Measurements from ENCODE around the gene WDR90. TPM values are rescaled to one million over a fixed set of nuclear protein-coding genes. Genes with fewer than 3 reads are reported as not detected.
A peak's percentile ranks its signal among the peaks of the same experiment; 100 is the strongest.

Gene WDR90
- total and polyA plus RNA-seq, 3 donors from 2014 or later, result 102 to 195 (median 155) TPM

- H3K36me3 ChIP-seq (ENCODE audit: low read depth, missing control alignments), result no peaks in the 10 kb centered on the region
- DNase-seq, result peak; percentile 80
- WGBS, 2 donors, result 22 to 30% methylated on average over 11 to 12 of the region's 12 CpGs
- H3K4me1 ChIP-seq, result peaks cover 24% of the 10 kb centered on the region
- H3K27me3 ChIP-seq, result no peaks in the 10 kb centered on the region
- H3K27ac ChIP-seq, result no peak overlapping the region
- intact Hi-C loops (cut with DNase I; ENCODE audit: low total_unique reads), result no loop called here
- H3K4me3 ChIP-seq, result no peak overlapping the region
- TF ChIP-seq POLR2A (IDR thresholded peaks at IDR 0.05) (no peak), CTCF (IDR thresholded peaks at IDR 0.05) (no peak)
- H3K9me3 ChIP-seq, result no peaks in the 10 kb centered on the region
Measured at GRCh38 chr16:716200-716568, 67.0 kb downstream of the WDR90 start.

- H3K4me3 ChIP-seq, result no peak overlapping the region
- DNase-seq, result no peak
- H3K36me3 ChIP-seq (ENCODE audit: low read depth, missing control alignments), result no peaks in the 10 kb centered on the region
- peaks cover 29% of the 10 kb centered on the region for H3K4me1 ChIP-seq
- no peak overlapping the region for H3K27ac ChIP-seq
- intact Hi-C loops (cut with DNase I; ENCODE audit: low total_unique reads), result no loop called here
- WGBS, 2 donors, result 90 to 97% methylated on average over 11 to 29 of the region's 29 CpGs
- TF ChIP-seq POLR2A (IDR thresholded peaks at IDR 0.05) (no peak), CTCF (IDR thresholded peaks at IDR 0.05) (no peak)
- H3K9me3 ChIP-seq, result no peaks in the 10 kb centered on the region
- no peaks in the 10 kb centered on the region for H3K27me3 ChIP-seq
Measured at GRCh38 chr16:716768-717325, 67.7 kb downstream of the WDR90 start.

Other genes starting within 250 kb of the WDR90 start
- 10 to 100 TPM; 52.2 to 56.1 TPM for gene DECR2, start 247.5 kb upstream of the WDR90 start, total RNA-seq
- 33.2 TPM for gene DECR2, start 247.5 kb upstream of the WDR90 start, polyA plus RNA-seq (ENCODE audit: insufficient read depth, low read depth, low replicate concordance)
- gene RAB11FIP3, start 223.7 kb upstream of the WDR90 start, total RNA-seq, result 100 to 1,000 TPM; 166 to 186 TPM
- gene RAB11FIP3, start 223.7 kb upstream of the WDR90 start, polyA plus RNA-seq (ENCODE audit: insufficient read depth, low read depth, low replicate concordance), result 61.7 TPM
- 100 to 1,000 TPM; 108 to 115 TPM for gene CAPN15, start 121.7 kb upstream of the WDR90 start, total RNA-seq
- gene CAPN15, start 121.7 kb upstream of the WDR90 start, polyA plus RNA-seq (ENCODE audit: insufficient read depth, low read depth, low replicate concordance), result 48.0 TPM
- gene PRR35, start 89.0 kb upstream of the WDR90 start, total RNA-seq, result 1 to 10 TPM; 5.0 to 7.2 TPM
- 1.7 TPM for gene PRR35, start 89.0 kb upstream of the WDR90 start, polyA plus RNA-seq (ENCODE audit: insufficient read depth, low read depth, low replicate concordance)
- gene NHLRC4, start 82.4 kb upstream of the WDR90 start, total RNA-seq, result 1 to 10 TPM; 4.5 TPM
- gene NHLRC4, start 82.4 kb upstream of the WDR90 start, polyA plus RNA-seq (ENCODE audit: insufficient read depth, low read depth, low replicate concordance), result 3.0 TPM
- gene PIGQ, start 79.4 kb upstream of the WDR90 start, total RNA-seq, result 100 to 1,000 TPM in 1 of 2 donors, 10 to 100 TPM in 1; 95.4 to 123 TPM
- 80.5 TPM for gene PIGQ, start 79.4 kb upstream of the WDR90 start, polyA plus RNA-seq (ENCODE audit: insufficient read depth, low read depth, low replicate concordance)
- 10 to 100 TPM; 47.9 to 51.2 TPM for gene RAB40C, start 59.3 kb upstream of the WDR90 start, total RNA-seq
- 27.6 TPM for gene RAB40C, start 59.3 kb upstream of the WDR90 start, polyA plus RNA-seq (ENCODE audit: insufficient read depth, low read depth, low replicate concordance)
- 10 to 100 TPM in 1 of 2 donors, 1 to 10 TPM in 1; 3.5 to 10.5 TPM for gene WFIKKN1, start 18.4 kb upstream of the WDR90 start, total RNA-seq
- gene WFIKKN1, start 18.4 kb upstream of the WDR90 start, polyA plus RNA-seq (ENCODE audit: insufficient read depth, low read depth, low replicate concordance), result 1.1 TPM
- gene METTL26, start 13.1 kb upstream of the WDR90 start, total RNA-seq, result 100 to 1,000 TPM; 161 to 185 TPM
- 72.1 TPM for gene METTL26, start 13.1 kb upstream of the WDR90 start, polyA plus RNA-seq (ENCODE audit: insufficient read depth, low read depth, low replicate concordance)
- 100 to 1,000 TPM in 1 of 2 donors, 10 to 100 TPM in 1; 83.1 to 134 TPM for gene MCRIP2, start 7.5 kb upstream of the WDR90 start, total RNA-seq
- 78.2 TPM for gene MCRIP2, start 7.5 kb upstream of the WDR90 start, polyA plus RNA-seq (ENCODE audit: insufficient read depth, low read depth, low replicate concordance)
- 100 to 1,000 TPM; 157 to 176 TPM for gene RHOT2, start 18.8 kb downstream of the WDR90 start, total RNA-seq
- 77.7 TPM for gene RHOT2, start 18.8 kb downstream of the WDR90 start, polyA plus RNA-seq (ENCODE audit: insufficient read depth, low read depth, low replicate concordance)
- 1 to 10 TPM; 8.5 to 9.8 TPM for gene RHBDL1, start 26.3 kb downstream of the WDR90 start, total RNA-seq
- gene RHBDL1, start 26.3 kb downstream of the WDR90 start, polyA plus RNA-seq (ENCODE audit: insufficient read depth, low read depth, low replicate concordance), result 2.1 TPM
- gene STUB1, start 31.0 kb downstream of the WDR90 start, total RNA-seq, result 100 to 1,000 TPM; 126 to 160 TPM
- gene STUB1, start 31.0 kb downstream of the WDR90 start, polyA plus RNA-seq (ENCODE audit: insufficient read depth, low read depth, low replicate concordance), result 93.3 TPM
- gene JMJD8, start 35.0 kb downstream of the WDR90 start, total RNA-seq, result 100 to 1,000 TPM in 1 of 2 donors, 10 to 100 TPM in 1; 84.2 to 101 TPM
- 95.5 TPM for gene JMJD8, start 35.0 kb downstream of the WDR90 start, polyA plus RNA-seq (ENCODE audit: insufficient read depth, low read depth, low replicate concordance)
- gene WDR24, start 41.0 kb downstream of the WDR90 start, total RNA-seq, result 10 to 100 TPM; 33.9 to 39.1 TPM
- gene WDR24, start 41.0 kb downstream of the WDR90 start, polyA plus RNA-seq (ENCODE audit: insufficient read depth, low read depth, low replicate concordance), result 21.4 TPM
- gene FBXL16, start 56.4 kb downstream of the WDR90 start, total RNA-seq, result 10 to 100 TPM; 15.8 to 16.1 TPM
- 23.4 TPM for gene FBXL16, start 56.4 kb downstream of the WDR90 start, polyA plus RNA-seq (ENCODE audit: insufficient read depth, low read depth, low replicate concordance)
- gene METRN, start 65.8 kb downstream of the WDR90 start, total RNA-seq, result 10 to 100 TPM; 34.9 to 50.6 TPM
- 21.0 TPM for gene METRN, start 65.8 kb downstream of the WDR90 start, polyA plus RNA-seq (ENCODE audit: insufficient read depth, low read depth, low replicate concordance)
- 100 to 1,000 TPM in 1 of 2 donors, 10 to 100 TPM in 1; 81.1 to 108 TPM for gene ANTKMT, start 71.8 kb downstream of the WDR90 start, total RNA-seq
- gene ANTKMT, start 71.8 kb downstream of the WDR90 start, polyA plus RNA-seq (ENCODE audit: insufficient read depth, low read depth, low replicate concordance), result 68.5 TPM
- gene CCDC78, start 77.1 kb downstream of the WDR90 start, total RNA-seq, result 1 to 10 TPM; 3.2 to 6.1 TPM
- 5.7 TPM for gene CCDC78, start 77.1 kb downstream of the WDR90 start, polyA plus RNA-seq (ENCODE audit: insufficient read depth, low read depth, low replicate concordance)
- 10 to 100 TPM in 1 of 2 donors, 1 to 10 TPM in 1; 9.9 to 13.7 TPM for gene HAGHL, start 77.7 kb downstream of the WDR90 start, total RNA-seq
- 7.2 TPM for gene HAGHL, start 77.7 kb downstream of the WDR90 start, polyA plus RNA-seq (ENCODE audit: insufficient read depth, low read depth, low replicate concordance)
- gene CIAO3, start 91.6 kb downstream of the WDR90 start, total RNA-seq, result 10 to 100 TPM; 58.0 to 59.0 TPM
- 28.9 TPM for gene CIAO3, start 91.6 kb downstream of the WDR90 start, polyA plus RNA-seq (ENCODE audit: insufficient read depth, low read depth, low replicate concordance)
- gene MSLN, start 111.4 kb downstream of the WDR90 start, total RNA-seq, result 1 to 10 TPM; 1.5 to 2.8 TPM
- 18.5 TPM for gene MSLN, start 111.4 kb downstream of the WDR90 start, polyA plus RNA-seq (ENCODE audit: insufficient read depth, low read depth, low replicate concordance)
- 10 to 100 TPM; 18.6 to 24.0 TPM for gene RPUSD1, start 139.0 kb downstream of the WDR90 start, total RNA-seq
- 11.4 TPM for gene RPUSD1, start 139.0 kb downstream of the WDR90 start, polyA plus RNA-seq (ENCODE audit: insufficient read depth, low read depth, low replicate concordance)
- 10 to 100 TPM; 90.6 to 95.0 TPM for gene CHTF18, start 139.3 kb downstream of the WDR90 start, total RNA-seq
- 32.5 TPM for gene CHTF18, start 139.3 kb downstream of the WDR90 start, polyA plus RNA-seq (ENCODE audit: insufficient read depth, low read depth, low replicate concordance)
- not detected for gene GNG13, start 151.4 kb downstream of the WDR90 start, total RNA-seq
- gene GNG13, start 151.4 kb downstream of the WDR90 start, polyA plus RNA-seq (ENCODE audit: insufficient read depth, low read depth, low replicate concordance), result not detected